ENCODE results near the gene SPATA31C2. TPM values are rescaled to one million over a fixed set of nuclear protein-coding genes. Genes with fewer than 3 reads are reported as not detected.

Gene SPATA31C2
- total RNA-seq, 2 experiments from 2014 or later, result not detected

GRCh38 chr9:88084357-88085183, 53.7 kb downstream of the SPATA31C2 start:
- Histone ChIP-seq H2AFZ (ENCODE audit: low read length) (no peak overlapping the region), H3K27ac (ENCODE audit: low read depth, low read length, poor library complexity, severe bottlenecking) (no peak overlapping the region), H3K36me3 (ENCODE audit: insufficient read depth, low read length) (no peaks in the 10 kb centered on the region), H3K9me3 (ENCODE audit: low read length) (no peaks in the 10 kb centered on the region), H3K4me3 (ENCODE audit: low read depth, low read length, poor library complexity, severe bottlenecking) (no peak overlapping the region), H3K4me1 (ENCODE audit: insufficient read depth, low read length, poor library complexity, severe bottlenecking) (no peaks in the 10 kb centered on the region), H3K9me2 (ENCODE audit: insufficient read depth, low read length) (no peaks in the 10 kb centered on the region), H3K79me2 (ENCODE audit: insufficient read depth, low read depth, low read length) (no peaks in the 10 kb centered on the region), H4K20me1 (ENCODE audit: insufficient read depth, low read length) (no peaks in the 10 kb centered on the region), H3K4me2 (ENCODE audit: low read length) (no peak overlapping the region)
- ChIA-PET CTCF (ENCODE audit: unreplicated experiment) (no interaction called here), POLR2A (no interaction called here)
- TF ChIP-seq, protein P1, sequence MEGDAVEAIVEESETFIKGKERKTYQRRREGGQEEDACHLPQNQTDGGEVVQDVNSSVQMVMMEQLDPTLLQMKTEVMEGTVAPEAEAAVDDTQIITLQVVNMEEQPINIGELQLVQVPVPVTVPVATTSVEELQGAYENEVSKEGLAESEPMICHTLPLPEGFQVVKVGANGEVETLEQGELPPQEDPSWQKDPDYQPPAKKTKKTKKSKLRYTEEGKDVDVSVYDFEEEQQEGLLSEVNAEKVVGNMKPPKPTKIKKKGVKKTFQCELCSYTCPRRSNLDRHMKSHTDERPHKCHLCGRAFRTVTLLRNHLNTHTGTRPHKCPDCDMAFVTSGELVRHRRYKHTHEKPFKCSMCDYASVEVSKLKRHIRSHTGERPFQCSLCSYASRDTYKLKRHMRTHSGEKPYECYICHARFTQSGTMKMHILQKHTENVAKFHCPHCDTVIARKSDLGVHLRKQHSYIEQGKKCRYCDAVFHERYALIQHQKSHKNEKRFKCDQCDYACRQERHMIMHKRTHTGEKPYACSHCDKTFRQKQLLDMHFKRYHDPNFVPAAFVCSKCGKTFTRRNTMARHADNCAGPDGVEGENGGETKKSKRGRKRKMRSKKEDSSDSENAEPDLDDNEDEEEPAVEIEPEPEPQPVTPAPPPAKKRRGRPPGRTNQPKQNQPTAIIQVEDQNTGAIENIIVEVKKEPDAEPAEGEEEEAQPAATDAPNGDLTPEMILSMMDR (conservative IDR thresholded peaks at IDR 0.05; ENCODE audit: low read length), result no peak
- no peak for TF ChIP-seq EZH2phosphoT487 (IDR thresholded peaks at IDR 0.05; ENCODE audit: borderline replicate concordance, low read depth, low read length)
- no peak for DNase-seq (ENCODE audit: low spot score)
- BruUV-seq (replicated peaks), result no TSS peak
- intact Hi-C loops (cut with micrococcal nuclease; ENCODE audit: unreplicated experiment), result no loop called here

Other genes with a start within 250 kb of the SPATA31C2 start
- gene SPATA31C1, start 220.5 kb downstream of the SPATA31C2 start, total RNA-seq (2014; rRNA removed; shearing (Covaris generic)), result not detected in 2 replicates
- gene SPATA31C1, start 220.5 kb downstream of the SPATA31C2 start, total RNA-seq (2022), result not detected in 2 replicates
- gene CDK20, start 163.9 kb downstream of the SPATA31C2 start, total RNA-seq (2014; rRNA removed; shearing (Covaris generic)), result not detected in 2 replicates
- gene CDK20, start 163.9 kb downstream of the SPATA31C2 start, total RNA-seq (2022), result not detected in 2 replicates
- 20.0 and 20.1 TPM in 2 replicates for gene SPIN1, start 250.0 kb upstream of the SPATA31C2 start, total RNA-seq (2014; rRNA removed; shearing (Covaris generic))
- gene SPIN1, start 250.0 kb upstream of the SPATA31C2 start, total RNA-seq (2022), result 39.0 and 45.1 TPM in 2 replicates